Measurements from ENCODE around the gene TRAF3IP1.
"Not testable (repeated sequence)": the region's sequence is repeated elsewhere in the genome, so short reads cannot be mapped to it uniquely, and the experiment has no call there.

Gene TRAF3IP1, protein sequence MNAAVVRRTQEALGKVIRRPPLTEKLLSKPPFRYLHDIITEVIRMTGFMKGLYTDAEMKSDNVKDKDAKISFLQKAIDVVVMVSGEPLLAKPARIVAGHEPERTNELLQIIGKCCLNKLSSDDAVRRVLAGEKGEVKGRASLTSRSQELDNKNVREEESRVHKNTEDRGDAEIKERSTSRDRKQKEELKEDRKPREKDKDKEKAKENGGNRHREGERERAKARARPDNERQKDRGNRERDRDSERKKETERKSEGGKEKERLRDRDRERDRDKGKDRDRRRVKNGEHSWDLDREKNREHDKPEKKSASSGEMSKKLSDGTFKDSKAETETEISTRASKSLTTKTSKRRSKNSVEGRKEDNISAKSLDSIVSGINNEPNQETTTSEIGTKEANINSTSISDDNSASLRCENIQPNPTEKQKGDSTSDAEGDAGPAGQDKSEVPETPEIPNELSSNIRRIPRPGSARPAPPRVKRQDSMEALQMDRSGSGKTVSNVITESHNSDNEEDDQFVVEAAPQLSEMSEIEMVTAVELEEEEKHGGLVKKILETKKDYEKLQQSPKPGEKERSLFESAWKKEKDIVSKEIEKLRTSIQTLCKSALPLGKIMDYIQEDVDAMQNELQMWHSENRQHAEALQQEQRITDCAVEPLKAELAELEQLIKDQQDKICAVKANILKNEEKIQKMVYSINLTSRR

GRCh38 chr2:238320246-238320647 lies at the start of gene TRAF3IP1:
Gene TRAF3IP1, plus strand, starts transcription at chr2:238320518. Its CDS starts 145 bp downstream, at chr2:238320663.
- no peak for FAIRE-seq

- FAIRE-seq, result no peak
Observed at GRCh38 chr2:238270606-238271005, 49.7 kb upstream of the TRAF3IP1 start.

DNA sequence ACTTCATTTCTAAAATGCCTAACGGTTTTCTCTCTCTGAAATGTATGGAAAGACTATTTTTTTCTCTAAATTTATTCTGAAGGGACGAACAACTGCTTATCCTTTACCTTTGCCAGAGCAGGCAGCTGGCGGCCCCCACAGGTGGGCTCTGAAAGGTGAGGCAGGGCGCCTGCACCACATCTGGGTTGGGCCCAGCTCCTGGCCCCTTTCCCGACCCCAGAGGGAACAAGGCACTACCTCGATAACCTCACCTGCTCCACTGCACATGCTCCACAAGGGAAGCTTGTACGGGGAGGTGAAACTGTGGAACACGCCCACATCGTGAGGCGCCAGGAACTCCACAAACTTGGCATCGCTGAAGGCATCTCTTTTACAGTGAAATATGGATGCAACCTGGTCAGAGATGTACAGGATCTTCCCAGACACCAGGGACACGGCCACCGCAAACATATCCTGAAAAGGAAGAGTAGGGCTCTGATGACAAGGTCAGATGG lies 49.2 kb upstream of the TRAF3IP1 start:
- FAIRE-seq, result no peak

DNA sequence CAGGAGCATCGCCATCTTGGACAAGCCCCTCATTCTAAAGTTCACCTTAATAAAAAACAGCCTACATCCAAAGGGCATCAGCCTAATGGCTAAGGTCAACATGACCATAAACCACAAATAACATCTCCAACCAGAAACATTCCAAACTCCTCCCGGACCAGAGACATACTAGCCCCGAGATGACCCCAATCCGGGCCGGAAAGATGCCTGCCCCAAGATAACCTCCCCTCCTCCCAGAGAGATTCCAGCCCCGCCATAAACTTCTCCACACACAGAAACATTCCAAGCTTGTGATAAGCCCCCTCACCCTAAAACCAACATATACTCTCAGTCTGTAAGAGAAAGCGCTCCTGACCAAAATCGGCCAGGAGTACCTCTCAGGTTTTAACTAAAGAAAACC lies 48.6 kb upstream of the TRAF3IP1 start:
- FAIRE-seq, result not testable (repeated sequence)

GRCh38 chr2:238272156-238272555 lies 48.2 kb upstream of the TRAF3IP1 start:
- no peak for FAIRE-seq

GRCh38 chr2:238273433-238273832 lies 46.9 kb upstream of the TRAF3IP1 start:
- not testable (repeated sequence) for FAIRE-seq

DNA sequence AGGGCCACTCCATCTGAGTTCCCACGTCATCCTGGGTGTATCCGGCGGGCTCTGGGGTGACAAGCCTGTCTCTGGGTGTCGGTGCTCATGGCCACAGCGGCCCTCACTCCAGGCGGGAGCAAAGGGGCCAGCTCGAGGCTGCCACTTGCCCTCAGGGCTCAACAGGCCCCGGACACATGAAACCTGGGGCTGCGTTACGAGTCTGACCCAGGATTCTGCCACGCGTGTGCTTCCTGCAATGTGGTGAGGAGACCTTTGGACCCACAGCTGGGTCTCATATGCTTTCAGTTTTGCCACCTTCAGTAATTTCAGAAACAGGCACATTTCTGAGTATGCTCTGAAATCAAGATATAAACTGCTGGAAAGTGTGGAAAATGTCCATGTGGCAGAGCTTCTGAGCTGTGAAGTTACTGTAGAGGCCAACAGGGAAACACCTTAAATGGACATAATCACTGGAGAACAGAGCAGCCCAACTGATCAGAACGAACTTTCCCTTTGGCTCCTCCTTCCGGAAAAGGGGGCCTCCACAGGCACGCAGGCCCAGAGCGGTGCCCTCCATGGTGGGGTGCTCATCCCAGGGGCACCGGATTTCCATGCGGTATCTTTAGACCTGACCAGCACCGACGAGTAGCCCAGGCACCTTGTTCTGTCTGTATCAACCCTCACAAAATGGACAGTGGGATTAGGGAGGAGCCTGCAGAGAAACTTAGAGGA lies 46.0 kb upstream of the TRAF3IP1 start:
- FAIRE-seq, result no peak

- FAIRE-seq, result peak; percentile 36
Observed at GRCh38 chr2:238277695-238278094, 42.6 kb upstream of the TRAF3IP1 start.

GRCh38 chr2:238278626-238279323 lies 41.5 kb upstream of the TRAF3IP1 start:
- no peak for FAIRE-seq

DNA sequence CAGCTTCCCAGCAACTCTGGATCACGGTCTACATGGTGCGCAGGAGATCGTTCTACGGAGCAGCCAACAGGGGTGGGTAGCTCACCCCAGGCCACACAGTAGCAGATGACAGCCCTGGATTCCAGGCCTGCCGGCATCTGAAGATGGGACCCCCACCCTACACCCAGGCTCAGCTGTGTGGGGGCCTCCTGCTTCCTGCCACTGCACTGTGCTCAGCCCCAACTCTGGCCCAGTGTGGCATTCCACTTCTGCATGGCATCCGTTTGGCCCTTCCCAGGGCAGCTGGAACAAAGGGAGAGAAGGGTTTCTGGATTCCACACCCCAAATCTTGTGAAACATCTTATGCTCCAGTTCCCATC lies 41.0 kb upstream of the TRAF3IP1 start:
- no peak for FAIRE-seq

DNA sequence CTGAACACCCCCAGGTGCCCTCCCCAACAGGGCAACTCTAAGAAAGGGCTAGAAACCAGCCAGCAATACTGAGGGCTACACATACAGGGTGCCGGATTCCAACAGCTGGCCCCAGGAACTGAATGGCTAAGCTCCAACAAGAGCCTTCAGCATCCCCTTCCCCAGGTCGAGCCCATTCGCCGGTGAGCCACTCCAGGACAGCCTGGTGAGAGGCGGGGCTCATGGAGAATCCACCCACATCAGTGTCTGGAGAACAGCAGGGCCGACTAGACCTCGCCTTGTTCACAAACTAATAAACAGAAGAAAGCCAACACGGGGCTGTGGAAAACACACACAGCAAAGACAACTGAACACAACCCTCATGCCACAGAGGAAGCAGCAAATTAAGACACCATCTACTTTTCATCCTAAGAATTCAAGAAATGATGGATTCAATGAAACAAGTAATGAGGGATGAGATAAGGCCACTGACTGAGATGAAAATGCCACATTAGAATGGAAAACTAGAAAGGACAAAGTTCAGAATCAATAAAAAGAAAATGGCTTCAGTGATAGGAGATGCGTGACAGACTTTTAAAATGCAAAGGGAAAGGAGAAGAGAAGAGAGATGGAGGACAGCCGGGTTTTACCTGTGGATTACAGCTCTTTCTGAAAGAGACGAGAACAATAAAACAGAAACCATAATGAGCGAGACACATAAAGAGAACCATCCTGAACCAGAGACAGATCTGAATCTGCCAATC lies 40.1 kb upstream of the TRAF3IP1 start:
- FAIRE-seq, result peak; percentile 5

DNA sequence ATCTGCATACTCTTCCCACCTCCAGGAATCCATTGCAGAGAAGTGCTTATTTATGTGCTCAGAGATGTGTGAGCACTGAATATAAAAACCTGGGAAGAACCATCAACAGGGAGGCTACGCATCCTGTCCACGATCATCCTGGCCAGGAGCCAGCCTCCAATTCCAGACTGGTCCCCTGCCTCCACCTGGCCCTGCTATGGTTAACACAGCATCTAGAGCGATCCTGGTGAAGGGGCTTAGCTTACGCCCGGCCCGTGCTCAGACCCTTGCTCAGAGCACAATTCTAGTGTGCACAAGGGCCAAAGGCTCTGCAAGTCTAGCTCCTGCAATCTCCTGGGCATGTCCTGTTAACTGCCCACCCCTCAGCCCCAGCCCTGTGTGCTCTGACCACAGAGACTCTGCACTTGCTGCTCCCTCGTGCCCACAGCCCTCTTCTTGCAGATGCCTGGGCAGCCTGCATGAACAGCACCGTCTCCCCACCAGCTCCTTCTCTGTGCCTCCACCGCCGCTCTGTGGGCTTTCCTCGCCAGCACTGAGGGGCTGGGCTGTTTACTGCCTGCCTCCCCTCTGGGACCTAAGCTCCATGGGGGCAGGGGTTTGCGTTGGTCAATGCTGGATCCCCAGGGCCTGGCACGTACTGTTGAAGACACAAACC lies 38.4 kb upstream of the TRAF3IP1 start:
- FAIRE-seq, result no peak

- FAIRE-seq, result no peak
Observed at GRCh38 chr2:238282861-238283738, 37.2 kb upstream of the TRAF3IP1 start.

DNA sequence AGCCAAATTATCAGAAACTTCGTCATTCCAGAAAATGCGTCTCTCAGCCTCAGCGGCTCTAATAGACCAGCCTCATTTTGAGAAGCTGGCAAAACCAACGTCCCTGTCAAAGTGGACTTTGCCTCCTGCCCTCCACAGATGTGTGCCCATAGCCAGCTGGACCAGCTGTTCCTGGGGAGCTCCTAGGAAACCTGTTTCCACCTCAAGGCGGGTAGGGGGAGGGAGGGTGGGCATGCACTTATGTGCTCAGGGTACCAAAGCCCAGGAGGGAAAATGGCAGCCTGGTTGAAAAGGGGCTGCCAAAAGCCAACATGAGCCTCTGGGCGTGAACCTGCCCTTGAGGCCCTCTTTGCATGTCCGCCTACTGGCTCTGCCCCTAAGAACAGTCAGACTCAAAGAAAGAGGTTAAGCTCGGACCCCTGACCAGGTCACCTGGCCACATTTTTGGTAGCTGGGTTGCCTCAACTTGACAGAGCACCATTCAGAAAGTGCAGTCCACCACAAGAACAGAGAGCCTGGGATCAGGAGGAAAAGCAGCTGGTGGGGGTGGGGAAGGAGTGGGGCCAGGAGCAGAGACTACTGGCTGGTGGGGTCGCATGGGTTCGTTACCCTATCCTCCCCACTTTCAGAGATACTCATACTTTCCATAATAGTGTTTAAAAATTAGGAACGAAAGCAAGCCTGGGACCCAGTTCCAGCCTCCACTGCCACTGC lies 35.4 kb upstream of the TRAF3IP1 start:
- FAIRE-seq, result no peak

DNA sequence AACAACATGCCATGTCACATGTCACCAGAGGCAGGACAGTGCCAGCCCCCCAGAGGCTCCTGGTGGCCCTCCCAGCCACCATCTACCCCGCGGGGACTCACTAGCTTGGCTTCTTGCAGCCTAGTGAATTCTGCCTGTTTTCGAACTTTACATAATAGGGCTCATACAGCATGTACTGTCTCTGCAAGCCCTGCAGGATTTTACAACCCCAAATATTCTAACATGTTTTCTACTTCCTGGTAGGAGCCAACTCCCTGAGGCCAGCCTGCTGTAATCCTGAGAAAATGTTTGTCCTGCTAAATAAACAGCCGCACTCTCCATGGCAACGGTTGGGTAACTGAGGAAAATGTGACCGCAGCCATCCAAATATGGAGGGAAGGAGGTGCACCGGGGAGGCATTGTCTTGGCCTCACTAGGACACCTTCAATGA lies 34.6 kb upstream of the TRAF3IP1 start:
- FAIRE-seq, result peak; percentile 93

GRCh38 chr2:238286095-238286494 lies 34.2 kb upstream of the TRAF3IP1 start:
- no peak for FAIRE-seq

DNA sequence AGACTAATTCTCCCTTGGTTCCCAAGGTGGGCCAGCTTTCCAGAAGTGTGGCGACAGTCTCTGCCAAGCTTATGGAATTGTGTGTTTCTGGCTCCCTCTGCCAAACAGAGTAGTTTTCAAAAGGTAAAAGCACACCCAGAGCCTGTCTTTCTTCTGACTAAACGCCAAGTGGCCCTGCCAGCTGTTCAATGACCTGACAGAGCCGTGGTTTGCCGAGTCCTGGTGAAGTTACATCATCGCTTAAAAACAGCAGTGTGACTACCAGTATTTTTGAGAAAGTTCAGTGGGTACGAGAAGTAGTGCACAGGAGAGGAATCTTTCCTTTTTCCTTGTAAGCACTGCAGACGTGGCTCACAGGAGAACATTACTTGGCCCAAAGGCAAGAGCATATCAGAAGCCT lies 33.8 kb upstream of the TRAF3IP1 start:
- peak; percentile 88 for FAIRE-seq

DNA sequence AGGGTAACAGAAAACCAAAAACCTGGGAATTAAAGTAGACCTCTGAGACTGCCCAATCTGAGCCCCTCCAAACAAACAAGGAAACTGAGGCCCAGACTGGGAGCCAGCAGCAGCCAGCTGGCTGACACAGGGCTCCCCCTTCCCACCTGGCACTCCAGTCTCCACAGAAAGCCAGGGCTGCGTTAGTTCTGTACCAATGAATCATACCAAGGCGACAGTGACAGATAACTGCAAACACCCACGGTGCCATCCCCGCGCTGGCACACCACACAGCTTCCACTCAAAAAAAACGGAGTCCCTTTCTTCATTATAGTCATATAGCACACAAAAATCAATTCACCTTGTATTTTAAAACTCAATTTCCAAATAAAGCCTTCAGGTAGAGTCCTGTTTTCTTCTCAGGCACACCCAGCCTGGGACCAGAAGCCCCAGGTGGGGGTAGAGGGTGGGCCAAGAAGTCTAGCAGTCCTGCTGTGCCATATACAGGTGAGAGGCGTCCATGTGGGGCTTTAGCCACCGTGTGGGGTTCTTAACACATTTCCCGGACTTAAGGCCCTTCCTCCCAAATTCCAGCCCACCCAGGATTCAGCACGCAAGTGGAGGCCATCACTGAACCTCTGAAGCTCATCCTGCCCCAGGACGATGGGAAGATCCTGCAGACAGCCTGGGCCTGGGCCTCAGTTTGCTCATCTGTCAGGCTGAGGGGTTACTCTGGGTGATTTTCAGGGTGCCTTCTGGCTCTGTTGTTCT lies 33.2 kb upstream of the TRAF3IP1 start:
- FAIRE-seq, result peak; percentile 69
